Thyroid gland (tissue), 4 donors: ENCODE data around the gene RPTOR. TPM values are rescaled to one million over a fixed set of nuclear protein-coding genes. Genes with fewer than 3 reads are reported as not detected.

Experiments used
- DNase-seq, 2 donors: peaks; one replicate each; pipeline ENCODE4 v3.0.0-alpha.2; 2019
- H3K27ac ChIP-seq, 3 donors: fragments of 200-600 bp; sonication (generic); 1 replicate in 2 of 3; 2 replicates in 1 of 3; pipeline ENCODE4 v1.5.1; 2016 to 2019; ENCODE audit warnings: mild to moderate bottlenecking in 1 of 3, moderate library complexity in 1 of 3
- H3K27me3 ChIP-seq: fragments of 200-600 bp; sonication (generic); one replicate; pipeline ENCODE4 v1.5.1; 2019
- H3K36me3 ChIP-seq, 2 donors: fragments of 200-600 bp; sonication (generic); one replicate each; pipeline ENCODE4 v1.5.1; 2016 to 2019
- H3K4me1 ChIP-seq, 2 donors: fragments of 200-600 bp; sonication (generic); one replicate each; pipeline ENCODE4 v1.5.1; 2017 to 2019
- H3K4me3 ChIP-seq, 3 donors: fragments of 200-600 bp; sonication (generic); replicated peaks in 1 of 3; 1 replicate in 2 of 3; 2 replicates in 1 of 3; pipeline ENCODE4 v1.5.1; 2016; ENCODE audit warnings: mild to moderate bottlenecking in 1 of 3
- H3K9me3 ChIP-seq: fragments of 200-600 bp; sonication (generic); one replicate; pipeline ENCODE4 v1.5.1; 2017
- CTCF ChIP-seq, 6 experiments: fragments of 200-600 bp in 3 of 6; fragments of 450-650 bp in 3 of 6; sonication (generic) in 3 of 6; IDR thresholded peaks; one replicate each; pipeline ENCODE4 v1.5.1; 2016 to 2019; ENCODE audit warnings: antibody characterized with exemption in 6 of 6, mild to moderate bottlenecking in 2 of 6, inconsistent platforms in 1 of 6, moderate library complexity in 1 of 6
- POLR2A ChIP-seq, 2 donors: fragments of 450-650 bp; IDR thresholded peaks; one replicate each; pipeline ENCODE4 v1.6.1; 2017; ENCODE audit warnings: antibody characterized with exemption in 2 of 2, mild to moderate bottlenecking in 2 of 2, moderate library complexity in 1 of 2
- WGBS, 2 donors: methylation state at CpG; one replicate each; pipeline ENCODE4 v1.1.5; 2017; 5-methylcytosine and 5-hydroxymethylcytosine counted together
- intact Hi-C: fragments of 100-400 bp; cut with DNase I; formaldehyde crosslinking; loops from one replicate; pipeline ENCODE4 v1.15.1; 2023
- total RNA-seq, 4 donors: library from RNA; depleted of rRNA; stranded (reverse); fragments of >200 nt; gene quantifications; one replicate each; pipeline ENCODE4 v1.2.3, GENCODE V29; 2016

The RPTOR gene
- total RNA-seq, 4 donors from 2014 or later = 24.2 to 58.1 (median 34.5) TPM

DNA sequence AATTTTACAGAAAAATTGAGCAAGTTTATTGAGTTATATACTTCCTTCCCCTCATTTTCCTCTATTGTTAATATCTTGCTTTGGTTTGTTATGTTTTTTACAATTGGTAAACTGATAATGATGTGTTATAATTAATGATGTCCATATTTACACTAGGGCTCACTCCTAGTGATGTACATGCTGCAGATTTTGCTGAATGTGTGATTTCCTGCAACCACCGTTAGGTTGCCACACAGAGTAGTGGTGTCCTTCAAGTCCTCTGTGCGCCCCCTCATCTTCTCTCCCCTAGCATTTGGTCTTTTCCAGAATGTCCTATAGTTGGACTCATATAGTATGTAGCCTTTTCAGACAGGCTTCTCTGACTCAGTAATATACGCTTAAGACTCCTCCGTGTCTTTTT lies 167.5 kb downstream of the RPTOR start:
- intact Hi-C loops = no loop called here
- WGBS, 2 donors = 96 to 98% methylated on average over 4 of the region's 4 CpGs

DNA sequence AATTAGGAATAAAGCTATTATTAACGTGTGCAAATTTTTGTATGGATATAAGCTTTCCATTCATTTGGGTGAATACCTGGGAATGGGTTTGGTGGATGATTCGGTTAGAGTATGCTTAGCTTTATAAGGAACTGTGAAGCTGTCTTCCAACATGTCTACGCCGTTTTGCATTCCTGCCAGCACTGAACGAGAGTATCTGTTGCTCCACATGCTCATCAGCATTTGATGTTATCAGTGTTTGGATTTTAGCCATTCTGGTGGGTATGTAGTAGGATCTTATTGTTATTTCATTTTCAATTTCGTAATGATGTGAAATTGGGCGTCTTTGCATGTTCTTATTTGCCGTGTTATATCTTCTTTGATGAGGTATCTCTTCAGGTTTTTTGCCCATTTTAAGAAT lies 168.0 kb downstream of the RPTOR start:
- Histone ChIP-seq H3K4me1 (no peaks in the 10 kb centered on the region), H3K36me3 (no peaks in the 10 kb centered on the region), H3K4me3 (no peak overlapping the region), H3K9me3 (no peaks in the 10 kb centered on the region), H3K27me3 (no peaks in the 10 kb centered on the region), H3K27ac (no peak overlapping the region)
- TF ChIP-seq POLR2A (IDR thresholded peaks at IDR 0.05) (no peak), CTCF (IDR thresholded peaks at IDR 0.05) (no peak)
- intact Hi-C loops = no loop called here
- 87 to 90% methylated on average over 8 of the region's 8 CpGs for WGBS, 2 donors
- DNase-seq = no peak

More for the DNA sequence above, 167.5 kb downstream of the RPTOR start:
- Histone ChIP-seq H3K4me1 (no peaks in the 10 kb centered on the region), H3K9me3 (no peaks in the 10 kb centered on the region), H3K27ac (no peak overlapping the region), H3K27me3 (no peaks in the 10 kb centered on the region), H3K4me3 (no peak overlapping the region), H3K36me3 (no peaks in the 10 kb centered on the region)
- no peak for DNase-seq
- TF ChIP-seq CTCF (IDR thresholded peaks at IDR 0.05) (no peak), POLR2A (IDR thresholded peaks at IDR 0.05) (no peak)

DNA sequence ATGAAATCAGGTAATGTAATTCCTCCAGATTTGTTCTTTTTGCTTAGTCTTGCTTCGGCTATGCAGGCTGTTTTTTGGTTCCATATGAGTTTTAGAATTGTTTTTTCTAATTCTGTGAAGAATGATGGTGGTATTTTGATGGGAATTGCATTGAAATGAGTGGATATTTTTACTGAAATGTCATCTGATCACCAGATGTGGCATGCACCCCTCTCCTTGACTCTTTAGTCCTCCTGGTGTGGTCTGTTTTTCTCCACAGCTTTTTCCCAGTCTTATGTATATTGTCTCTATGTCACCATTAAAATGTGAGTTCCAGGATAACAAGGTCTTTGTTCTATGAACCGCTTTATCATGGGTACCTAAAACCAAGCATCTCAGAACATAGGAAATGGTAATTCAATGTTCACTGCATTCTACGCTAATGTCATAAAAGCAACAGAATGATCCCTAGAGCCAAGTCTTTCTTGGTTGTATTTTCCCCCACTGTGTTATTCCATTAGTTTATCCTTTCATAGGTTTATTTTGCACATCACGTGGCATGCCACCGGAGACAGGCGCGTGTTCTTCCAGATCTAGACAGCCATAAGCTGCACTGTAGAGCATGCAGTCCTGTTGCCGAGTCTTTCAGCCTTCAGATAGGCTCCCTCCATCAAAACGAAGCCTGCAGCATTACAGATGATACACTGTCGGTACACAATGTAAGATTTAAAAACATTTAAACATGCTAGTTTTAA lies 172.5 kb downstream of the RPTOR start:
- H3K4me3 ChIP-seq = no peak overlapping the region
- intact Hi-C loops = no loop called here
- H3K4me1 ChIP-seq = no peaks in the 10 kb centered on the region
- no peaks in the 10 kb centered on the region for H3K36me3 ChIP-seq
- 85 to 93% methylated on average over 10 of the region's 10 CpGs for WGBS, 2 donors
- no peak for DNase-seq
- H3K27me3 ChIP-seq = no peaks in the 10 kb centered on the region
- H3K9me3 ChIP-seq = no peaks in the 10 kb centered on the region
- no peak overlapping the region for H3K27ac ChIP-seq
- no peak for TF ChIP-seq POLR2A (IDR thresholded peaks at IDR 0.05)
- TF ChIP-seq CTCF (IDR thresholded peaks at IDR 0.05) = no peak

- no peaks in the 10 kb centered on the region for H3K27me3 ChIP-seq
- no peak for DNase-seq
- no peaks in the 10 kb centered on the region for H3K4me1 ChIP-seq
- H3K9me3 ChIP-seq = no peaks in the 10 kb centered on the region
- no peaks in the 10 kb centered on the region for H3K36me3 ChIP-seq
- 50 to 59% methylated on average over 7 of the region's 7 CpGs for WGBS, 2 donors
- H3K4me3 ChIP-seq = no peak overlapping the region
- TF ChIP-seq CTCF (IDR thresholded peaks at IDR 0.05) (no peak), POLR2A (IDR thresholded peaks at IDR 0.05) (no peak)
- no peak overlapping the region for H3K27ac ChIP-seq
- intact Hi-C loops = no loop called here
Measured at GRCh38 chr17:80717720-80718083, 173.1 kb downstream of the RPTOR start.

DNA sequence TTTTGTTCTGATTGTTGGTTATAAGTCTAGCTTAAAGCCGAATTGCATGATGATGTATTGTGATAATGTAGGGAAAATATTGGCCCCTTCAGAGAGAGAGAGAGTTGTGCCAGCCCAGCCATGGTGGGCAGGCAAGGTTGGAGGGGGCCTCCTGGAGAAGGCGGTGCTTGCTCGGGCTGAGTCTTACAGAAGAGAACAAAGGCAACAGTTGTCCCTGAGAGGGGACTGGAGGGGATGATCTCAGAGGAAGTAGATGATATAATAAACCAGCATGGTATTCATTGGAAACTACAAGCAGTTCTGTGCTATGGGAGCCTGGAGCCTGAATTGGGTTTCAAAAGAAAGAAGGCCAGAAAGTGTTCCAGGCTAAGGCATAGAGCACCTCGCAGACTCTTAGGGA lies 173.8 kb downstream of the RPTOR start:
- H3K27ac ChIP-seq = no peak overlapping the region
- no peak for DNase-seq
- TF ChIP-seq POLR2A (IDR thresholded peaks at IDR 0.05) = no peak
- H3K9me3 ChIP-seq = no peaks in the 10 kb centered on the region
- no peaks in the 10 kb centered on the region for H3K27me3 ChIP-seq
- no peaks in the 10 kb centered on the region for H3K36me3 ChIP-seq
- no peak overlapping the region for H3K4me3 ChIP-seq
- 90 to 97% methylated on average over 4 of the region's 4 CpGs for WGBS, 2 donors
- intact Hi-C loops = no loop called here
- no peaks in the 10 kb centered on the region for H3K4me1 ChIP-seq
